BLaER1 (cell line): ENCODE results near the gene SYNGR3.

ENCODE experiments used
- H3K27ac ChIP-seq: shearing (Covaris generic); formaldehyde crosslinking; 2 replicates; pipeline ENCODE4 v1.8.1; 2022
- H3K27me3 ChIP-seq: shearing (Covaris generic); formaldehyde crosslinking; 2 replicates; pipeline ENCODE4 v1.8.1; 2022
- H3K36me3 ChIP-seq: shearing (Covaris generic); formaldehyde crosslinking; 2 replicates; pipeline ENCODE4 v1.8.1; 2022
- H3K4me1 ChIP-seq: shearing (Covaris generic); formaldehyde crosslinking; 2 replicates; pipeline ENCODE4 v1.8.1; 2022
- H3K4me2 ChIP-seq: shearing (Covaris generic); formaldehyde crosslinking; 2 replicates; pipeline ENCODE4 v1.8.1; 2022
- H3K4me3 ChIP-seq: shearing (Covaris generic); formaldehyde crosslinking; 2 replicates; pipeline ENCODE4 v1.8.1; 2022
- H3K9ac ChIP-seq: shearing (Covaris generic); formaldehyde crosslinking; 2 replicates; pipeline ENCODE4 v1.8.1; 2022
- H3K9me3 ChIP-seq: shearing (Covaris generic); formaldehyde crosslinking; 2 replicates; pipeline ENCODE4 v1.8.1; 2022
- H4K20me1 ChIP-seq: shearing (Covaris generic); formaldehyde crosslinking; 2 replicates; pipeline ENCODE4 v1.8.1; 2022
- Cebpa-rat ChIP-seq: shearing (Covaris generic); IDR thresholded peaks from 2 replicates; pipeline ENCODE4 v1.8.1; 2022

SYNGR3 gene

GRCh38 chr16:1965396-1966001 lies 24.3 kb upstream of the SYNGR3 start:
- H3K27me3 ChIP-seq: no peaks in the 10 kb centered on the region
- H3K4me3 ChIP-seq: peak overlapping the region; percentile 90
- H3K4me1 ChIP-seq: peaks cover 48% of the 10 kb centered on the region
- H3K9me3 ChIP-seq: no peaks in the 10 kb centered on the region
- peak overlapping the region; percentile 97 for H3K9ac ChIP-seq
- peak overlapping the region; percentile 96 for H3K27ac ChIP-seq
- no peak for TF ChIP-seq Cebpa-rat
- H3K4me2 ChIP-seq: peak overlapping the region; percentile 98
- peaks cover 40% of the 10 kb centered on the region for H3K36me3 ChIP-seq
- peaks cover 40% of the 10 kb centered on the region for H4K20me1 ChIP-seq

DNA sequence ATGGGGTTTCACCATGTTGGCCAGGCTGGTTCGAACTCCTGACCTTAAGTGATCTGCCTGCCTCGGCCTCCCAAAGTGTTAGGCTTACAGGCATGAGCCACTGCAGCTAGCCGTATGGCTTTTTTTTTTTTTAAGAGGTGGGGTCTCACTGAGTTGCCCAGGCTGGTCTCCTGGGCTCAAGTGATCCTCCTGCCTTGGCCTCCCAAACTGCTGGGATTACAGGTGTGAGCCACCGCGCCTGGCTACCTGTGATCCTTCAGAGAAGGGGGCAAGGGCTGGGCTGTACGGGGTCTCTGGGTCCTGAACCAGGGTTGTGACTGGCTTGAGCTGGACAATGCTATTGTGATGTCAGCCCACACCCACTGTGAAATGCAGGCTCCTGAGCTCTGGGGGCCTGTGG lies 23.3 kb upstream of the SYNGR3 start, which contains the start of gene RNF151:
TSS of gene RNF151 (plus strand) at position 397 of the 400 bp plus-strand sequence. CDS start 26 bp downstream, outside the sequence.
- peak within 1 kb of the TSS; percentile 97 for H3K9ac ChIP-seq
- H4K20me1 ChIP-seq: peaks cover 30% of the 10 kb centered on the region
- H3K4me3 ChIP-seq: peak within 1 kb of the TSS; percentile 90
- peaks cover 48% of the 10 kb centered on the region for H3K4me1 ChIP-seq
- peak within 1 kb of the TSS; percentile 98 for H3K4me2 ChIP-seq
- H3K36me3 ChIP-seq: peaks cover 35% of the 10 kb centered on the region
- H3K27ac ChIP-seq: peak within 1 kb of the TSS; percentile 96
- H3K9me3 ChIP-seq: no peaks in the 10 kb centered on the region
- no peak for TF ChIP-seq Cebpa-rat
- no peaks in the 10 kb centered on the region for H3K27me3 ChIP-seq

GRCh38 chr16:1968146-1968953 lies 21.4 kb upstream of the SYNGR3 start:
- Histone ChIP-seq H3K27me3 (no peaks in the 10 kb centered on the region), H3K4me1 (peaks cover 39% of the 10 kb centered on the region), H3K4me2 (no peak overlapping the region), H3K4me3 (no peak overlapping the region), H3K36me3 (peaks cover 16% of the 10 kb centered on the region), H3K9ac (no peak overlapping the region), H3K9me3 (no peaks in the 10 kb centered on the region), H3K27ac (no peak overlapping the region), H4K20me1 (peaks cover 25% of the 10 kb centered on the region)
- no peak for TF ChIP-seq Cebpa-rat

DNA sequence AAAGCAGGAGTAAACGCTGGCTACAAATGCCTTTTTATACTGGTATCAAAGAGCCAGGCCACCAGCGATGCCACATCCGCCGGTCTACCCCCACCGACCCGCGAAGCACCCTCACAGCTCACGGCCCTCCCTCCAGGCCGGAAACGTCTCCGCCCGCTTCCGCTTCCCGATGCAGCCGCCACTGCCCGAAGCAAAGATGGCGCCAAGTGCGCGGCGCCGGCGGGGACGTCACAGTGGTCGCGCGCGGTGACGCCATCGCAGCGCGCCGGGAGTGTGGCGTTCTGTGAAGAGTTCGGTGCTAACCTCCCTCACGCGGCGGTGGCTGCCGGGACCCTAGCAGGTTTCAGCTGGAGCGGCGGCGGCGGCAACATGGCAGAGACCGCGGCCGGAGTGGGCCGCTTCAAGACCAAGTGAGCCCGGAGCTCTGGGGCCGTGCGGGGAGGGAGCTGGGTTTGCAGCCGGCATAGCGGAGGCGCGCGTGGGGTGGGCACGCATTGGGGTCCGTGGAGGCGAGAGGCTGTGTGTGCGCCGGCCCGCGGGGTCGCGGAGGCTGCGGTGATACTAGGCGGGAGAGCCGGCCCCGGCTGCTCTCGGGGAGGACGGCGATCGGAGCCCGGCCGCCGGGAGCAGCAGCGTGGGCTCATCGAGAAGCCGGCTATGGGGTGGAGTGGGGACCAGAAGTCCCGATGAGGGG lies 17.8 kb upstream of the SYNGR3 start, which contains the start of gene TBL3:
TSS of gene TBL3 (plus strand) at position 258 of the 694 bp plus-strand sequence. CDS start at position 370, 112 bp downstream.
- Histone ChIP-seq H3K9me3 (no peaks in the 10 kb centered on the region), H4K20me1 (peaks cover 42% of the 10 kb centered on the region), H3K27ac (peak within 1 kb of the TSS; percentile 92), H3K9ac (peak within 1 kb of the TSS; percentile 92), H3K27me3 (no peaks in the 10 kb centered on the region), H3K36me3 (peaks cover 38% of the 10 kb centered on the region), H3K4me3 (peak within 1 kb of the TSS; percentile 100), H3K4me2 (peak within 1 kb of the TSS; percentile 99), H3K4me1 (peaks cover 27% of the 10 kb centered on the region)
- no peak for TF ChIP-seq Cebpa-rat

DNA sequence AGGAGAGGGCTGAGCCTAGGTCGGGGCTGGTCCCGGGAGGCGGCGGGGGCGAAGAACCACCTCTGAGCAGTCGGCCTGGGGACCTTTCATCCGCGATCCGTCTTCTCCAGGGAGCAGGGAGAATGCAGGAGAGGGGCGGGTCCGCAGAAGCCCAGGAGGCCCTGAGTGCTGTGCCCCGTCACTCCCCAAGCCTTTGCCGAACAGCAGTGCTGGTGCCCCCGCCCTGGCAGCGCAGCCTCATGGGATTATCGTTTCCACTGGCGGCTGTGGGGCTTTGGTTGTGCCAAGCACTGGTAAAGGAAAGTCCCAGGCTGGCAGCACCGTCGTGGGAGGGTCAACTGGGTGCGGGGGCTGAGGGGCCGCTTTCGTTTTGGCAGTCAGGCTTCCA lies 17.3 kb upstream of the SYNGR3 start:
- H3K9me3 ChIP-seq: no peaks in the 10 kb centered on the region
- TF ChIP-seq Cebpa-rat: no peak
- H4K20me1 ChIP-seq: peaks cover 43% of the 10 kb centered on the region
- peaks cover 40% of the 10 kb centered on the region for H3K36me3 ChIP-seq
- no peaks in the 10 kb centered on the region for H3K27me3 ChIP-seq
- H3K4me1 ChIP-seq: peaks cover 27% of the 10 kb centered on the region
- H3K4me3 ChIP-seq: peak overlapping the region; percentile 100
- peak overlapping the region; percentile 92 for H3K27ac ChIP-seq
- H3K4me2 ChIP-seq: peak overlapping the region; percentile 99
- H3K9ac ChIP-seq: peak overlapping the region; percentile 92

DNA sequence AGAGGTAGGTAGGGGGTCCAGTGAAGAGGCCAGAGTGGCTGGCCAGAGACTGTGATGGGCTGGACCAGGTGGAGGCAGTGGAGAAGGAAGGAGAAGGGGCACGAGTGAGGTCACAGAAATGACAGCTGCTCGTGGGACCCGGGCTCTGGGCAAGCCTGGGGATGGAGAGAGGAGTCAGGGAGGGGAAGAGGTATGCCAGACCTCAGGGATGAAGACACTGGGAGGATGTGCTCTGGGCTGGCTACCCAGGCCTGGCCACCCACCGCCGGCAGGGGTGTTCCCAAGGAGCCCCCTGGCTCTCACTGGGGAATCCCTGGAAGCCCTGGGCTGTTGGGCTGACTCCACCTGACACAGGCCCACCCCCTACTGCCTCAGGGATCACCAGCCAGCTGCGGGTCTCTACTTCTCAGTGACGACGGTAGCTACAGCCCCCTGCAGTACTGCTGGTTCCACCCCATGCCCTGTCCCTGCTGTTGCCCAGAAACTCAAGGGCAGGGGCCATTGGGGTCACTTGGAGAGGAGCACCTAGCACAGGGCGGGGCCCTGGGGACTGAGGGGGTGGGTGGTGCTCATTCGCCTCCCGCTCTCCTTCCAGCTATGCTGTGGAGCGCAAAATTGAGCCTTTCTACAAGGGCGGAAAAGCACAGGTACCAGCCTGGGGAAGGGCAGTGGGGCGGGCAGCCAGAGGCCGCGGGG lies 16.2 kb upstream of the SYNGR3 start:
- H3K9ac ChIP-seq: peak overlapping the region; percentile 92; the same call in 1 of the 2 replicates
- H3K27me3 ChIP-seq: peaks cover 11% of the 10 kb centered on the region
- H3K4me3 ChIP-seq: peak overlapping the region; percentile 100; the same call in 1 of the 2 replicates
- no peak overlapping the region for H3K27ac ChIP-seq
- peaks cover 27% of the 10 kb centered on the region for H3K4me1 ChIP-seq
- H3K9me3 ChIP-seq: no peaks in the 10 kb centered on the region
- H4K20me1 ChIP-seq: peaks cover 54% of the 10 kb centered on the region
- peak overlapping the region; percentile 99 for H3K4me2 ChIP-seq
- TF ChIP-seq Cebpa-rat: no peak
- H3K36me3 ChIP-seq: peaks cover 51% of the 10 kb centered on the region

DNA sequence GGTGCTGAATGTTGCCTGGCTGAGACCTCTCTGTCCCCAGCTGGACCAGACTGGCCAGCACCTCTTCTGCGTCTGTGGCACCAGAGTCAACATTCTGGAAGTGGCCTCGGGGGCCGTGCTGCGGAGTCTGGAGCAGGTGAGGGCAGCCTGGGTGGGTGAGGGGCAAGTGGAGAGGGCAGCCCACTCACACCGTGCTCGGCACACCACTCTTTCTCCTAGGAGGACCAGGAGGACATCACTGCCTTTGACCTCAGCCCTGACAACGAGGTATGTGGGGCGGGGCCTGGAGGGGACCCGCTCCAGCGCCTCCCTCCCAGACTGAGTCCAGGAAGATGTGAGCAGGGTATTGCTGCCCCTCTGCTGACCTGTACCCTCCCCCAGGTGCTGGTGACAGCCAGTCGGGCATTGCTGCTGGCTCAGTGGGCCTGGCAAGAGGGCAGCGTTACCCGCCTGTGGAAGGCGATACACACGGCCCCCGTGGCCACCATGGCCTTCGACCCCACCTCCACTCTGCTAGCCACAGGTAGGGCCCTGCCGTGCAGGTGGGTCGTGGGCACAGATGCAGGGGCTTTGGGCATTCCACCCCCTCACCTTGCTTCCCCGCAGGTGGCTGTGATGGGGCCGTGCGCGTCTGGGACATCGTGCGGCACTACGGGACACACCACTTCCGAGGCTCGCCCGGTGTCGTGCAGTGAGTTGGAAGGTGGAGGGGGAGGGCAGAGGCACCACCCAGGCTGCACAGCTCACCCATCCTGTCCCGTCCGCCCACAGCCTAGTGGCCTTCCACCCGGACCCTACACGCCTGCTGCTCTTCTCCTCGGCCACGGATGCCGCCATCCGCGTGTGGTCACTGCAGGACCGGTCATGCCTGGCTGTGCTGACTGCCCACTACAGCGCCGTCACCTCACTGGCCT lies 15.4 kb upstream of the SYNGR3 start:
- H3K36me3 ChIP-seq: peaks cover 59% of the 10 kb centered on the region

GRCh38 chr16:1975432-1976215 lies 14.1 kb upstream of the SYNGR3 start:
- H3K36me3 ChIP-seq: peaks cover 63% of the 10 kb centered on the region
- no peak overlapping the region for H3K9ac ChIP-seq
- no peaks in the 10 kb centered on the region for H3K9me3 ChIP-seq
- peaks cover 31% of the 10 kb centered on the region for H3K27me3 ChIP-seq
- peaks cover 74% of the 10 kb centered on the region for H4K20me1 ChIP-seq
- no peak overlapping the region for H3K4me2 ChIP-seq
- no peak overlapping the region for H3K4me3 ChIP-seq
- TF ChIP-seq Cebpa-rat: no peak
- H3K4me1 ChIP-seq: peaks cover 36% of the 10 kb centered on the region
- no peak overlapping the region for H3K27ac ChIP-seq

More for the DNA sequence above, 15.4 kb upstream of the SYNGR3 start:
- Histone ChIP-seq H3K27ac (no peak overlapping the region), H3K4me3 (no peak overlapping the region), H3K9me3 (no peaks in the 10 kb centered on the region), H3K27me3 (peaks cover 19% of the 10 kb centered on the region), H3K9ac (no peak overlapping the region), H4K20me1 (peaks cover 62% of the 10 kb centered on the region), H3K4me1 (peaks cover 29% of the 10 kb centered on the region), H3K4me2 (no peak overlapping the region)
- no peak for TF ChIP-seq Cebpa-rat
